ENCODE results near the gene ZNF335. TPM values are rescaled to one million over a fixed set of nuclear protein-coding genes. Genes with fewer than 3 reads are reported as not detected.
"Not testable (repeated sequence)": the region's sequence is repeated elsewhere in the genome, so short reads cannot be mapped to it uniquely, and the experiment has no call there.

Gene ZNF335
- total RNA-seq, 1 donor from 2014 or later, result 7.6 TPM

DNA sequence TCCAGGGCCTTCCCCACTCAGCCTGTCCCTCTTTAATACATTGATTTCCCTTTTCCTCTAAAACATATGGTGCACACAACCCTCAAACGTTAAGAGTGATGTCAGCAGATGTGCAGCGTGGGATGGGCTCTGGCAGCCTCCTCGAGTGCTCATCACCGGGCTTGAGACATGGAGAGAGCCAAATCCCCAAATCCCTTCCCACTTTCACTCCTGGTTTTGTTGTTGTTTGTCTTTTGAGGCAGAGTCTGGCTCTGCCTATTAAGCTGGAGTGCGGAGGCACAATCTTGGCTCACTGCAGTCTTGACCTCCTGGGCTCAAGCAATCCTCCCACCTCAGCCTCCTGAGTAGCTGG lies 54.2 kb downstream of the ZNF335 start:
- ATAC-seq, result no peak
- no peak for DNase-seq (ENCODE audit: low spot score)

DNA sequence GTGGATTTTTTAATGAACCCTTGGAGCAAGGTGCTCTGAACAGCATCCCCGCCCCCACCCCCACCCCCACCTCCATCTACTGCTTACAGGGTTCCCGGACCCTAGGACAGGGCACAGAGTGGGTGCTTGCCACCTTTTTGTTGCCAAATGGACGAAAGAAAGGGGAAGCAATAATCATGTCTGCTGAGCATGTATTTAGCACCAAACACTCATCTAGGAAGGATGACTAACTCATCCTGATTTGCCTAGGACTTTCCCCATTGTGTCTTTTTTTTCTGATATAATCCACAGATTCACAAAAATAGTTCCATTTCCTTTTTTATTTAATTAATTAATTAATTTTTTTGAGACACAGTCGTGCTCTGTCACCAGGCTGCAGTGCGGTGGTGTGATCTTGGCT lies 58.9 kb downstream of the ZNF335 start:
- no peak for DNase-seq (ENCODE audit: low spot score)
- ATAC-seq, result no peak

DNA sequence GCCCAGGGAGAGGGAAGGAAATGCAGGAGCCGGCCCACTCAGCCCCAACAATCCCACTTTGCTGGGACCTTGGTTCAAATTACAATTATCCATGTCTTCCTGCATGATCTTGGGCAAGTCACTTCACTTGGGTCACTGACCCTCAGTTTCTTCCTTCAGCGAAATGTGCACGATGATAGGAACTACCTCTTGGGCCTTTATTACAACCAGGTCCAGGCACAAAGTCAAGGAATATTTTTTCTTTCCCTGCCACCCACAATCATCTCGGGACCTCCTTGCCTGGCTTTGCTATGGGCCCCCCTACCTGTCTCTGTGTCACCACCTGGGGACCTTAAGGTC lies 59.7 kb downstream of the ZNF335 start:
- no peak for DNase-seq (ENCODE audit: low spot score)

DNA sequence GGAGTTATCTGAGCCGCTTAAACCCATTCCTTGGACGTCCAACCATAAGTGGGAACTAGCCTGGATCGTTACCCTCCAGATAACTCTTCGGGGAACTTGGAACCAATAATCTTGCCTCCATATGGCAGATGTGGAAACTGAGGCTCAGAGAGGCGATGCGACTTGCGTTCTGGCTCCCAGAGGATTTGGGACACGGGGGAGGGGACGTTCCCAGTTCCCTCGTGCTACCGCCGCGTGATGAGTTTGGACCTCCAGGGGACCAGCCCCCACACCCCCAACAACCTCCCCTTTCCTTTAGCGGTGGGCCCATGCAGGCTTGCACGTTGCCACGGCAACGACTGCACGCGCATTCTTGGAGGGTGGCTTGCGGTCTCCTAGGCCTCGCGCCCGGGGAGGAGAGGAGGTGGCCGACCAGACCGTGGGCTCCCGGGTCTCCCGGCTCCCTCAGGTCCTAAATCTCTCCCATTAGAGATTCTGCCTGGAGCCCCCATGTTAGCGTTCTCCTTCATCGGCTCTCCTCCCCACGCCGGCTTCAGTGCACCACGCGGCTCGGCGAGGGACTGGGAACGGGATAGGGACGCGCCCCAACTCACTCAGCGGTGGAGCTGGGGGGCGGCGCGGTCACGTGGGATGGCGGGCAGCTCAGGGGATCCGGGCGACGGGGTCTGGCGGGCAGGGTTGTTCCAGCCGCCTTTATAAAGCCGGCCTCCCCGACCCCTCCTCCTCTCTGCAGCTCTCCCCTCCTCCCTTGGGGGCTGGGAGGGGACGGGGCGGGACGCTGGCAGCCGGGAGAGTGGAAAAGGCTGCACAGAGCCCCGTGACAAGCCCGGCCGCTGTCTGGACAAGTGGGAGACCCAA lies 60.3 kb downstream of the ZNF335 start, which contains the start of gene PLTP:
PLTP (minus strand) TSS at position 670 of the 858 bp plus-strand sequence. CDS start 703 bp downstream, outside the sequence.
- ATAC-seq, result peak; percentile 47

More for the DNA sequence above, 59.7 kb downstream of the ZNF335 start:
- no peak for ATAC-seq

DNA sequence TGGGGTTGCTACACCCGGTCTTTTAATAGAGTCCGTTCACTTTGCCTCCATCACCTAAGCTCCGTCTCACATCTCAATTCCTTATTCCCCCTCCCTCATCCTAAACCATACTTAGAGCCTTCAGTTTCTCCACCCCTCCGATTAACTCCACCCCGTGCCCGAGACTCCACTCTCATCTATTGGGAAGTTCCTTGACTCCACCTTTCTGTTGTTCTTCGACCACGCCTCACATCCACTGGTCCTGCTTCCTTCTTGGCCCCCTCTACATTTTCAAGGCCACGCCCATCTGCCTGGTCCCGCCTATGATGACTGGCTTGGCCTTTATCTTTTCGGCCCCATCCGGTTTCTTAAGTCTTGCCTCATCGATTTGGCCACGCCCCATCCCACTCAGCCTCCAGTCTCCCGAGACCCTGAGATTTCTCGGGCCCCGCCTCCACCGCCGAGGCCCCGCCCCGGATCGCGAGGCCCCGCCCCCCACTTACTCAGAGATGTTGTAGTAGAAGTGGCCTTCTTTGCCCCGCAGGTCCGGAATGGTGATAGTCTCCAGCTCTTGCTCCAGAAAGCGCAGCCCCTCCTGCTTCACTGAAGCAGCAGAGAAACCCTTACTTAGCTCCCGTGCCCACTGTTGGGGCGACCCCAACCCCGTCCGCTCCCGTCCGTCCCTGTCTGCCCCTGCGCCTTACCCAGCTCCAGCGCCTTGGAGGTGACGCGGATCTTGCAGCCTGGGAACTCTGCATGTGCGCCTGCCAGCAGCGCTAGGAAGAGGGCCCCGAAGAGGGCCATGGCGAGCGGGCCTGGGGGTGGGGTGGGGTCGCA lies 61.1 kb downstream of the ZNF335 start:
- DNase-seq (ENCODE audit: low spot score) (peak; percentile 85), ATAC-seq (peak; percentile 82)

More for the DNA sequence above, 60.3 kb downstream of the ZNF335 start, which contains the start of gene PLTP:
- no peak for DNase-seq (ENCODE audit: low spot score)

DNA sequence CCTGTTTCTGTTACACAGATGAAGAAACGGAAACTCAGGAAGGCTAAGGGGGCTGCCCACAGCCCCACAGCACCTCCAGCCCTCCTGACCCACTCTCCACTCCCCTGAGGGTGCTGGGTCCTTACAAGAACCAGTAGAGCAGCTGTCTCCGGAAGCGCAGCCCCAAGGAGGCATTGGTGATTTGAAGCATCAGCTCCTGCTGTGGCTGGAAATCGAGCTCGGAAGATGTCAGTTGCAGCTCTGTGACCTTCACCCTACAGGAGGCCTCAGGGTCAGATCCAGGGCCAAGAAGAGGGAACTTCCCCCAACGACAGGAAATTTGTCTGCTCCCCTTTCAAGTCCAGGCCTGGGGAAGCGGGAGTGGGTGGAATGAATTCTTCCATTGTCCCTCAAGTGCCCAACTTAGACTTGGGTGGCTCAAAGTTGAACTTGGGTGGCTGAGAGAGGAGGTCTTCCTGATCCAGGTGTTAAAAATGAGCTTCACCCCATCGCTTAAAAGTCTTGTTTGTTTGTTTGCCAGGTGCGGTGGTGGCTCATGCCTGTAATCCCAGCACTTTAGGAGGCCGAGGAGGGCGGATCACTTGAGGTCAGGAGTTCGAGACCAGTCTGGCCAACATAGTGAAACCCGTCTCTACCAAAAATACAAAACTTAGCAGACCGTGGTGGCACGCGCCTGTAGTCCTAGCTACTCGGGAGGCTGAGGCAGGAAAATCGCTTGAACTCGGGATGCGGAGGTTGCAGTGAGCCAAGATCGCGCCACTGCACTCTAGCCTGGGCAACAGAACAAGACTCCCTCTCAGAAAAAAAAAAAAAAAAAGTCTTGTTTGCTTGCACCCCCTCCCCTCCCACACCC lies 62.0 kb downstream of the ZNF335 start:
- ATAC-seq, result no peak
- no peak for DNase-seq (ENCODE audit: low spot score)

- ATAC-seq (peak; percentile 30), DNase-seq (ENCODE audit: low spot score) (no peak)
Measured at GRCh38 chr20:45909336-45909808, 62.6 kb downstream of the ZNF335 start.

DNA sequence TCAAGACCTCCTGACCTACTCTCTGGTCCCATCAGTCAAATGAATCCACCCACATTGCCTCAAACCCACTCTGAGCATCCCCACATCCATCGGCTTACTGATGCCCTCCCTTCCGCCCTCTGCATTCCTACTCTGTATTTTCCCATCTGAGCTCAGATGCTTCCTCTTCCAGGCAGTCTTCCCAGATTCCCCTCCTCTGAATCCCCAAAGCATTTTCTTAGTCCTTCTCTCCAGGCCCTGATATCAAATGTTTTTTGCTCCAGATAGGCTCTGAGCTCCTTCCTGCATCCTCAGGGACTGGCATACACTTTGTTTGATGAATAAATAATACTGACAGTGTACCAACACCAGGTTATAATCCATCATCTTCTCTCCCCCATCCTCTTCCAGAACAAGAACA lies 63.9 kb downstream of the ZNF335 start:
- no peak for DNase-seq (ENCODE audit: low spot score)
- ATAC-seq, result no peak

GRCh38 chr20:45907219-45907948 lies 64.6 kb downstream of the ZNF335 start:
- DNase-seq (ENCODE audit: low spot score) (no peak), ATAC-seq (no peak)

DNA sequence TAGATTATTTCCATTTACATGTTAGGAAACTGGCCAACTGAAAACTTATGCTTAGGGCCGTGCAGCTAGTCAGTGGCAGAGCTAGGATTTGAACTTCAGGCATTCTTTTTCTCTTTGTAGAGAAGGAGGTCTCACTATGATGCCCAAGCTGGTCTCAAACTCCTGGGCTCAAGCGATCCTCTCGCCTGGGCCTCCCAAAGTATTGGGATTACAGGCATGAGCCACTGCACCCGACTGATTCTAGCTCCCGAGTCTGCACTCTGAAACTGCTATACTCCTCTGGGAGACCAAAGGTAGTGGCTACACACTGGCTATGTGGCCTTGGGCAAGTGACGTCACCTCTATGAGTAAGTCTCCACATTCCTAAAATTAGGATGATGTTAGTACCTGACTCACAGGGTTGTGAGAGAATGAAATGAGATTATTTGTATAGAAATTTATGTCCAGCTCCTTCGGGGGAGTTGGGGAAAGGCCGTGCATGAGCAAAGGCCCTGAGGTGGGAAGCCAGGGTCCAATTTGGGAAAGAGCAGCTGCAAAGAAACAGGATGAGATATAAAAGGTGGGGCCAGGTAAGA lies 66.4 kb downstream of the ZNF335 start:
- ATAC-seq (no peak), DNase-seq (ENCODE audit: low spot score) (no peak)

DNA sequence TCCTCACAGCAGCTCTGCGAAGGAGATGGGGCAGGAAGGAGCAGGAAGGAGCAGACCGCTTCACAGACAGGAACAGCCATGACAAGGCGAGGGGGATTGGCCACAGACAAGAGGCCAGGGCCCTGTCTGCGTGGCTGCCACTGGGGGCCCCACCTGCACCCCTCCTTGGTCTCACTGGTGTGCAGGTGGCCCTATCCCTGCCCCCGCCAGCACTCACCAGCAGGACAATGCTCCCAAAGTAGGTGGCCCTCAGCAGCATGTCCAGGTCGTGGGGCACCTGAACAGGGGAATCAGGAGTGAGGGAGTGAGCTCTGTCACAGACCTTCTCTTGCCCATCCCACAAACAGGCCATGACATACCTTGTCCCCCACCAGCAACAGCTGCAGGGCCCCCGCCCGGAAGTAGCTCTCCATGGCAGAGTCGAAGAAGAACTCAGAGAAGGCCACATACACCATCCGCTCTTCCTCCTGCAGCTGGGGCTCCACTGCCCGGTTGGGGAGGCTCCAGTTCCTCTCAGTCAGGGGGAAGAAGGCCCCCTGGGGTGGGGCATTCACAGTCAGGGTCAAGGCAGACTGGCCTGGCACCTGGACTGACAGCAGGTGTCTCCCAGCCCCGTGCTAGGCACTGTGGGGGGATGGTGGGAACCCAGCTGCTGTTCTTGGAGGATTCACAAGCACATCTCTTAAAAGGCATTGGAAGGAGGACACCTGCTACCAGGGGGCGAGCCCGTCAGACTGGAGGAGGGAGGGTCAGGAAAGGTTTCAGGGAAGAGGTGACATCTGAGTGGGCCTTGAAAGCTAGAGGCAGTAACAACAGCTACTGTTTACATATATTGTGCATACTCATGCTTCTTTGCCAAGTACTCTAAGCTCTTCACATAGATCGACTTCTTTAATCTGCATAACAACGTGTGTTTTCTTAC lies 67.2 kb downstream of the ZNF335 start:
- DNase-seq (ENCODE audit: low spot score) (no peak), ATAC-seq (no peak)

- DNase-seq (ENCODE audit: low spot score) (no peak), ATAC-seq (no peak)
Measured at GRCh38 chr20:45902199-45902701, 69.8 kb downstream of the ZNF335 start.

DNA sequence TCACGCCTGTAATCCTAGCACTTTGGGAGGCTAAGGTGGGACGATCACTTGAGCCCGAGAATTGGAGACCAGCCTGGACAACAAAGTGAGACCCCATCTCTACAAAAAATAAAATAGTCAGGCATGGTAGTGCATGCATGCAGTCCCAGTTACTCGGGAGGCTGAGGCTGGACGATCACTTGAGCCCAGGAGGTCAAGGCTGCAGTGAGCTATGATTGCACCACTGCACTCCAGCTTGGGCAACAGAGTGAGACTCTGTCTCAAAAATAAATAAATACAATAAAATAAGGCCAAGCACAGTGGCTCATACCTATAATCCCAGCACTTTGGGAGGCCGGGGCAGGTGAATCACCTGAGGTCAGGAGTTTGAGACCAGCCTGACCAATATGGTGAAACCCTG lies 70.7 kb downstream of the ZNF335 start:
- peak; percentile 15 for ATAC-seq
- not testable (repeated sequence) for DNase-seq (ENCODE audit: low spot score)

DNA sequence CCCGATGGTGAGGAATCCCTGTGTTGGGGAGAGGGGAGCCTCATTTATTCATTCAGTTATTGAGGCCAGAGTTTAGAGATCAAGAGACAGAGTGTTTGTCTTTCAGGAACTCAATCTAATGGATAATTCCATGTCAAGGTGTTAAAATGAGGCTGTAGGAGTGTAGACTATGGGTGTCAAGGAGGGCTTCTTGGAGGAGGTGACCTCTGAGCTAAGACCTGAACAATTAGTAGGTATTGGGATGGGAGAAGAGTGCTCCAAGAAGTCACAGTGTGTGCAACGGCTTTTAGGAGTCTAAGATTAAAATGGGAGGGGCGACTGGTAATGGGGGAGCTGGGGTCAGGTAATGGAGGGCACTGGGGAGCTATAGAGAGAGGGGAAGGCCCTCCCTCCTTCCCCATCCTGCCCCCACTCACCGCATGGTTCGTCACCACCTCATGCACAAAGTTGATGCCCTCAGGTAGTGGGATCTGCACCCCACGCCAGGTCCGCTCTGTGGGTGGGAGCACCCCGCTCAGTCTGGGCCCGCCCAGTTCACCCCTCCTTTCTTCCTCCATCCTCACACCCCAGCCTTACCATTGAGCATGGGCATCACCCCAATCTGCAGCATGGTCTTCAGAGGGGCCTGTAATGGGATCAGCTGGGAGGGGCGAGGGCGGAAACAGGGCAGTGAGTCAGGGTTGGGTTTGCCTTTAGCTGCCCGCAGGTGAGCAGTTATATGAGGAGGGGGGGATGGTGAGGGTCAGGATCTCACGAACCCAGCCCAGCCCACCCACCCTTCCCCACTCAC lies 72.8 kb downstream of the ZNF335 start:
- ATAC-seq (no peak), DNase-seq (ENCODE audit: low spot score) (no peak)
